DND-41 (cell line): ENCODE results near the gene EIF1AD.

ENCODE experiments used
- EZH2 ChIP-seq: IDR thresholded peaks from 3 replicates; pipeline ENCODE4 v1.6.1; 2012; ENCODE audit warnings: borderline replicate concordance, low read depth, mild to moderate bottlenecking, moderate library complexity, low read length, inconsistent platforms; ENCODE audit not compliant: severe bottlenecking
- TF ChIP-seq, protein P1 (sequence below): IDR thresholded peaks from 2 replicates; pipeline ENCODE4 v1.5.1; 2012; ENCODE audit warnings: borderline replicate concordance, low read length, moderate library complexity, mild to moderate bottlenecking; ENCODE audit not compliant: poor library complexity, severe bottlenecking; ENCODE audit errors: extremely low read depth

DNA sequence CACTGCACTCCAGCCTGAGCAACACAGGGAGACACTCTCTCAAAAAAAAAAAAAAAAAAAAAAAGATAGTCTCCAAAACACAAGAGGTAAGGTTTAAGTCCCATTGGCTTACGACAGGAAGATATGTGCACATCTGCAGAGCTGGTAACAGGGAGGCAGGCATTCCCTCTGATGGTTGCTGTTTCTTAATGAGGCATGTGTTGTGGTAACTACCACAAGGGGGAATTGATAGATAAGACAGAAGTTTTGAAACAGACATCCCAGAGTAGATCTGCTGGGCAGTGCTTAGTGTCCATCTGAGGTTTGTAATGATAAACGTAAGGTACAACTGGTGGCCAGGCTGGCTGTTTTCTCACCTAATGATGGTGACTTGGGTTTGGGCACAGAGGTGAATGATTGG lies 4.7 kb downstream of the EIF1AD start:
- TF ChIP-seq, protein P1, sequence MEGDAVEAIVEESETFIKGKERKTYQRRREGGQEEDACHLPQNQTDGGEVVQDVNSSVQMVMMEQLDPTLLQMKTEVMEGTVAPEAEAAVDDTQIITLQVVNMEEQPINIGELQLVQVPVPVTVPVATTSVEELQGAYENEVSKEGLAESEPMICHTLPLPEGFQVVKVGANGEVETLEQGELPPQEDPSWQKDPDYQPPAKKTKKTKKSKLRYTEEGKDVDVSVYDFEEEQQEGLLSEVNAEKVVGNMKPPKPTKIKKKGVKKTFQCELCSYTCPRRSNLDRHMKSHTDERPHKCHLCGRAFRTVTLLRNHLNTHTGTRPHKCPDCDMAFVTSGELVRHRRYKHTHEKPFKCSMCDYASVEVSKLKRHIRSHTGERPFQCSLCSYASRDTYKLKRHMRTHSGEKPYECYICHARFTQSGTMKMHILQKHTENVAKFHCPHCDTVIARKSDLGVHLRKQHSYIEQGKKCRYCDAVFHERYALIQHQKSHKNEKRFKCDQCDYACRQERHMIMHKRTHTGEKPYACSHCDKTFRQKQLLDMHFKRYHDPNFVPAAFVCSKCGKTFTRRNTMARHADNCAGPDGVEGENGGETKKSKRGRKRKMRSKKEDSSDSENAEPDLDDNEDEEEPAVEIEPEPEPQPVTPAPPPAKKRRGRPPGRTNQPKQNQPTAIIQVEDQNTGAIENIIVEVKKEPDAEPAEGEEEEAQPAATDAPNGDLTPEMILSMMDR = no peak
- no peak for TF ChIP-seq EZH2
